SH-SY5Y (cell line): Measurements from ENCODE around the gene ZNF771.

Source experiments
- GATA2 ChIP-seq: IDR thresholded peaks from 2 replicates; pipeline ENCODE4 v1.6.1; 2011; ENCODE audit warnings: mild to moderate bottlenecking, low read depth, low read length
- GATA3 ChIP-seq: IDR thresholded peaks from 2 replicates; pipeline ENCODE4 v1.6.1; 2011; ENCODE audit warnings: low read depth, mild to moderate bottlenecking, low read length, moderate library complexity

DNA sequence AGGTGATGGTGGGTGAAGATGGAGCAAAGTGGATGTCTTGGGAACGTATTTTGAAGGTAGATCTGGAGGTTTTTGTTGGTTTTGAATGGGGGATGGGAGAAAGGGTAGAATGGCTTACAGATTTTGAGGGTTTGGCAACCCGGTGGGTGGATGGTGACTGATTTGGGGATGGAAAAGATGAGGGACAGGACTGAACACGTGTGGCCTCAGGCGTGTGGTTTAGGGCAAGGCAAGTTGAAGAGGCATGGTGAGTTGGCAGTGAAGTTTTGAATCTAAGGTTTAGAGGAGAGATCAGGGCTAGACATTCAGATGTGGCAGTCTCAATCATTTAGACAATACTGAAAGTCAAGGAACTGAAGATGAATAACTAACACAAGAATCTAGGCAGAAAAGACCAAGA is 27.4 kb downstream of the ZNF771 start:
- TF ChIP-seq GATA2 (no peak), GATA3 (no peak)
